A172 (cell line): ENCODE measurements around the gene GSTM5. TPM values are rescaled to one million over a fixed set of nuclear protein-coding genes. Genes with fewer than 3 reads are reported as not detected.
"Not testable (repeated sequence)": the region's sequence is repeated elsewhere in the genome, so short reads cannot be mapped to it uniquely, and the experiment has no call there.

Experiments
- DNase-seq: peaks from one replicate; pipeline ENCODE4 v3.0.0-alpha.2; 2015; ENCODE audit warnings: low spot score
- total RNA-seq: library from RNA; depleted of rRNA; stranded (reverse); fragments of >200 nt; shearing (Covaris generic); gene quantifications from 2 replicates; pipeline ENCODE4 v1.2.3, GENCODE V29; 2014

The GSTM5 gene
- total RNA-seq, 1 experiment from 2014 or later: 0.03 TPM

- DNase-seq: no peak
Observed at GRCh38 chr1:109728870-109729269, 16.8 kb downstream of the GSTM5 start.

- DNase-seq: no peak
Observed at GRCh38 chr1:109730666-109731065, 18.6 kb downstream of the GSTM5 start.

- no peak for DNase-seq
Observed at GRCh38 chr1:109732390-109732881, 20.4 kb downstream of the GSTM5 start.

GRCh38 chr1:109733236-109733870 lies 21.3 kb downstream of the GSTM5 start:
- DNase-seq: no peak

GRCh38 chr1:109739738-109740614 lies 27.9 kb downstream of the GSTM5 start:
- peak; percentile 27 for DNase-seq

GRCh38 chr1:109740615-109741373 lies 28.7 kb downstream of the GSTM5 start, which contains the start of gene GSTM3:
Gene GSTM3 (minus strand): TSS chr1:109741038. CDS start chr1:109740287, 751 bp downstream.
- DNase-seq: no peak

GRCh38 chr1:109748311-109748710 lies 36.3 kb downstream of the GSTM5 start:
- not testable (repeated sequence) for DNase-seq

- no peak for DNase-seq
Observed at GRCh38 chr1:109749221-109749620, 37.2 kb downstream of the GSTM5 start.

GRCh38 chr1:109750241-109750882 lies 38.3 kb downstream of the GSTM5 start:
- no peak for DNase-seq

- no peak for DNase-seq
Observed at GRCh38 chr1:109750920-109751319, 38.9 kb downstream of the GSTM5 start.

GRCh38 chr1:109751531-109752260 lies 39.6 kb downstream of the GSTM5 start:
- DNase-seq: no peak

GRCh38 chr1:109754738-109755137 lies 42.7 kb downstream of the GSTM5 start:
- DNase-seq: no peak

GRCh38 chr1:109756325-109756724 lies 44.3 kb downstream of the GSTM5 start:
- DNase-seq: not testable (repeated sequence)

- DNase-seq: no peak
Observed at GRCh38 chr1:109756848-109757521, 44.9 kb downstream of the GSTM5 start.

- DNase-seq: no peak
Observed at GRCh38 chr1:109757936-109758786, 46.1 kb downstream of the GSTM5 start.

- no peak for DNase-seq
Observed at GRCh38 chr1:109759513-109760334, 47.7 kb downstream of the GSTM5 start.

- DNase-seq: no peak
Observed at GRCh38 chr1:109760581-109761226, 48.7 kb downstream of the GSTM5 start.
